ENCODE measurements around the gene C3orf22.

C3orf22 gene

GRCh38 chr3:126558336-126559071 lies at the start of gene C3orf22:
Gene C3orf22 (minus strand): TSS chr3:126558932. CDS start chr3:126553390, 5,542 bp downstream.
- no peaks in the 10 kb centered on the region for H3K4me1 ChIP-seq (ENCODE audit: low read length)
- no peak within 1 kb of the TSS for H2AFZ ChIP-seq (ENCODE audit: low read depth, low read length)
- TF ChIP-seq EZH2phosphoT487 (IDR thresholded peaks at IDR 0.05; ENCODE audit: low read depth) (no peak), CTCF (IDR thresholded peaks at IDR 0.05; ENCODE audit: low read depth, low read length) (no peak)
- H4K20me1 ChIP-seq (ENCODE audit: insufficient read depth, low read length): no peaks in the 10 kb centered on the region
- no peaks in the 10 kb centered on the region for H3K79me2 ChIP-seq (ENCODE audit: low read length)
- no peak within 1 kb of the TSS for H3K9ac ChIP-seq (ENCODE audit: low read length)
- H3K9me3 ChIP-seq (ENCODE audit: insufficient read depth, low read length): no peaks in the 10 kb centered on the region
- no peak within 1 kb of the TSS for H3K4me2 ChIP-seq (ENCODE audit: low read length)
- H3K4me3 ChIP-seq (ENCODE audit: low read length): no peak within 1 kb of the TSS
- peaks cover 11% of the 10 kb centered on the region for H3K27me3 ChIP-seq (ENCODE audit: low read depth, low read length)
- no peak within 1 kb of the TSS for H3K27ac ChIP-seq (ENCODE audit: low read length)
- H3K36me3 ChIP-seq (replicated peaks; ENCODE audit: low read depth, low read length): no peaks in the 10 kb centered on the region

DNA sequence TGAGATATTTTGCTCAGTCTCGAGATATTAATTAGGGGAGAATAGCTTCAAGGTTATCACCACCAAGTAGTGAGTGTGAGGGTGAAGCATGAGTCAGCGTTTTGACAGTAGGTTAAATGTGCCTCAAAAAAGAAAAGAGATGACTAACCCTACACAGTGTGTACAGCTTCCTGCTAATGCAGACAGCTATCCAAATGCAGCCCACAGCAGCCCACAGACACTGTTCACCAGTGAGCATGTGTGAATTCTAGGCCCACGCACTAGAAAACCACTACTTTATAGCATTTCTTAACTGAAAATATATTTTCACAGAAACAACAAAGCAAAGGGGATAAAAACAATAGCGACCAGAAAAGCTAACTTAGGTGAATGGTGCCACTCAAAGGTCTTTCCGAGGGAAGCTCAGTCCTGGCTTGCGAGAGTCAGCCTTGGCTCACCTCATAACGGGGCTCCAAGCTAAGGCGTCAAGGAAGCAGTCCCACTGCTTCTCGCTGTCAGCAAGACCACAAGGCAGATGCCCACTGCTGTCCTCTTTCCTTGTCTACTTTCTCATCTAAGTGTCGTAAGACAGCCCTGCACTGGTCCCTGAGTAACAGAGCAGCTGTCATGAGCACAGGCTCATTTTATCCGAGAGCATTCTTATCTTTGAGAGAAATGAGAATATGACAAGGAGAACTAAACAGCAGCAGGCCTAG lies 48.6 kb upstream of the C3orf22 start:
- H3K9ac ChIP-seq (ENCODE audit: low read length): no peak overlapping the region
- no peak overlapping the region for H3K4me2 ChIP-seq (ENCODE audit: low read length)
- no peaks in the 10 kb centered on the region for H3K36me3 ChIP-seq (replicated peaks; ENCODE audit: low read depth, low read length)
- no peaks in the 10 kb centered on the region for H3K4me1 ChIP-seq (ENCODE audit: low read length)
- H3K27me3 ChIP-seq (ENCODE audit: low read depth, low read length): peaks cover 41% of the 10 kb centered on the region
- no peak overlapping the region for H3K27ac ChIP-seq (ENCODE audit: low read length)
- no peaks in the 10 kb centered on the region for H3K79me2 ChIP-seq (ENCODE audit: low read length)
- no peaks in the 10 kb centered on the region for H3K9me3 ChIP-seq (ENCODE audit: insufficient read depth, low read length)
- no peaks in the 10 kb centered on the region for H4K20me1 ChIP-seq (ENCODE audit: insufficient read depth, low read length)
- no peak for TF ChIP-seq EZH2phosphoT487 (IDR thresholded peaks at IDR 0.05; ENCODE audit: low read depth)
- no peak overlapping the region for H2AFZ ChIP-seq (ENCODE audit: low read depth, low read length)
- H3K4me3 ChIP-seq (ENCODE audit: low read length): no peak overlapping the region

DNA sequence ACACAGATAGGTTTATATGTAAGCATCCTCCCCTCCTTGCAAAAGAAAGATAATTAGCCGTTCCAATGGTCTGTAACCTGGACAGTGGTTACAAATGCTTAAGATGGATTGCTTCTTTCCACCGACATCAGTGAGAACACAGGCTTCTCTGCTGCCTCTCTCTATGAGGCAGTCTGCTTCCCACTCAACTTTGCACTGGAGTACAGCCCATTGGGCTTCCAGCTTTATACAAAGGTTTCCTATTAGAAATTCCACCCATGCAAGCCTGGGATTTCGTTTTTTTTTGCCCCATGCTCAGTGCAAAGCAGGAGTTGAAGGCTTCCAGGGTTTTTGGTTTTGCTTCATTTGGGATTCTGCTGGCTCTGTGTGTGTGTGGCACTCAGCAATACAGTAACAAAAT lies 47.3 kb upstream of the C3orf22 start:
- Histone ChIP-seq H3K27ac (ENCODE audit: low read length) (no peak overlapping the region), H3K36me3 (replicated peaks; ENCODE audit: low read depth, low read length) (no peaks in the 10 kb centered on the region), H3K9me3 (ENCODE audit: insufficient read depth, low read length) (no peaks in the 10 kb centered on the region), H3K9ac (ENCODE audit: low read length) (no peak overlapping the region), H3K4me3 (ENCODE audit: low read length) (no peak overlapping the region), H3K4me2 (ENCODE audit: low read length) (no peak overlapping the region), H2AFZ (ENCODE audit: low read depth, low read length) (no peak overlapping the region), H4K20me1 (ENCODE audit: insufficient read depth, low read length) (no peaks in the 10 kb centered on the region), H3K4me1 (ENCODE audit: low read length) (no peaks in the 10 kb centered on the region), H3K79me2 (ENCODE audit: low read length) (no peaks in the 10 kb centered on the region), H3K27me3 (ENCODE audit: low read depth, low read length) (peaks cover 48% of the 10 kb centered on the region)
- TF ChIP-seq CTCF (IDR thresholded peaks at IDR 0.05; ENCODE audit: low read depth, low read length): no peak
- TF ChIP-seq EZH2phosphoT487 (IDR thresholded peaks at IDR 0.05; ENCODE audit: low read depth): no peak

GRCh38 chr3:126604691-126605090 lies 46.0 kb upstream of the C3orf22 start:
- no peaks in the 10 kb centered on the region for H4K20me1 ChIP-seq (ENCODE audit: insufficient read depth, low read length)
- no peaks in the 10 kb centered on the region for H3K79me2 ChIP-seq (ENCODE audit: low read length)
- no peaks in the 10 kb centered on the region for H3K36me3 ChIP-seq (replicated peaks; ENCODE audit: low read depth, low read length)
- no peaks in the 10 kb centered on the region for H3K4me1 ChIP-seq (ENCODE audit: low read length)
- H3K27ac ChIP-seq (ENCODE audit: low read length): no peak overlapping the region
- H3K9me3 ChIP-seq (ENCODE audit: insufficient read depth, low read length): no peaks in the 10 kb centered on the region
- H2AFZ ChIP-seq (ENCODE audit: low read depth, low read length): no peak overlapping the region
- H3K9ac ChIP-seq (ENCODE audit: low read length): no peak overlapping the region
- no peak overlapping the region for H3K4me3 ChIP-seq (ENCODE audit: low read length)
- no peak overlapping the region for H3K4me2 ChIP-seq (ENCODE audit: low read length)
- TF ChIP-seq CTCF (IDR thresholded peaks at IDR 0.05; ENCODE audit: low read depth, low read length): no peak
- TF ChIP-seq EZH2phosphoT487 (IDR thresholded peaks at IDR 0.05; ENCODE audit: low read depth): no peak
- H3K27me3 ChIP-seq (ENCODE audit: low read depth, low read length): peaks cover 50% of the 10 kb centered on the region
